Thyroid gland (tissue), 4 donors: ENCODE data around the gene YIPF3.

Source experiments
- CTCF ChIP-seq, 6 experiments: fragments of 200-600 bp in 3 of 6; fragments of 450-650 bp in 3 of 6; sonication (generic) in 3 of 6; IDR thresholded peaks; one replicate each; pipeline ENCODE4 v1.5.1; 2016 to 2019; ENCODE audit warnings: antibody characterized with exemption in 6 of 6, mild to moderate bottlenecking in 2 of 6, inconsistent platforms in 1 of 6, moderate library complexity in 1 of 6
- POLR2A ChIP-seq, 2 donors: fragments of 450-650 bp; IDR thresholded peaks; one replicate each; pipeline ENCODE4 v1.6.1; 2017; ENCODE audit warnings: antibody characterized with exemption in 2 of 2, mild to moderate bottlenecking in 2 of 2, moderate library complexity in 1 of 2

- no peak for TF ChIP-seq CTCF (IDR thresholded peaks at IDR 0.05)
- no peak for TF ChIP-seq POLR2A (IDR thresholded peaks at IDR 0.05)
Measured at GRCh38 chr6:43521836-43522235, 5.1 kb upstream of the YIPF3 start.
